ENCODE data around the gene ZBTB5.

DNA sequence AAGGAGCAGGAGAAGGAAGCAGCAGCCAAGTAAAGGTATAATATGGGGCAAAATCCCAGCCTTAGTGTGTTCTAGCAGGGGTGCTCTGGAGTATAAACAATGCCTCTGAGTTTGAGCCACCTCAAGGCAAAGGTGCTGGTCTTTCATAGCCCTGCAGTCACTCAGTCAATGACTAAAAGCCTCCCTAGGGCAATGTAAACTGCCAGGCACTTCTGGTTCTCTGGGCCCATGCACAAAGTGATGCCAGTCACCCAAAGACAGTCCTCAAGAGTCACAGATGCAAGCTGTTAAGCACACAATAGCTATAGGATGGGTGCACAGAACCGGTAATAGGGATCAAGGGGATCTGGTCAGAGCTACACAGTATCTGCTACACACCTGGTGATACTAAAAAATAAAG is 12.6 kb downstream of the ZBTB5 start:
- TF ChIP-seq, protein P1, sequence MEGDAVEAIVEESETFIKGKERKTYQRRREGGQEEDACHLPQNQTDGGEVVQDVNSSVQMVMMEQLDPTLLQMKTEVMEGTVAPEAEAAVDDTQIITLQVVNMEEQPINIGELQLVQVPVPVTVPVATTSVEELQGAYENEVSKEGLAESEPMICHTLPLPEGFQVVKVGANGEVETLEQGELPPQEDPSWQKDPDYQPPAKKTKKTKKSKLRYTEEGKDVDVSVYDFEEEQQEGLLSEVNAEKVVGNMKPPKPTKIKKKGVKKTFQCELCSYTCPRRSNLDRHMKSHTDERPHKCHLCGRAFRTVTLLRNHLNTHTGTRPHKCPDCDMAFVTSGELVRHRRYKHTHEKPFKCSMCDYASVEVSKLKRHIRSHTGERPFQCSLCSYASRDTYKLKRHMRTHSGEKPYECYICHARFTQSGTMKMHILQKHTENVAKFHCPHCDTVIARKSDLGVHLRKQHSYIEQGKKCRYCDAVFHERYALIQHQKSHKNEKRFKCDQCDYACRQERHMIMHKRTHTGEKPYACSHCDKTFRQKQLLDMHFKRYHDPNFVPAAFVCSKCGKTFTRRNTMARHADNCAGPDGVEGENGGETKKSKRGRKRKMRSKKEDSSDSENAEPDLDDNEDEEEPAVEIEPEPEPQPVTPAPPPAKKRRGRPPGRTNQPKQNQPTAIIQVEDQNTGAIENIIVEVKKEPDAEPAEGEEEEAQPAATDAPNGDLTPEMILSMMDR (conservative IDR thresholded peaks at IDR 0.05 in 1 of 2, IDR thresholded peaks at IDR 0.05 in 1 of 2; ENCODE audit: low read depth in 1 of 2, low read length in 2 of 2), result no peak
- no peak for TF ChIP-seq EZH2 (IDR thresholded peaks at IDR 0.05; ENCODE audit: low read length, missing control alignments)

All from fibroblast of lung (primary cell).